ENCODE results near the gene ADCY4. TPM values are rescaled to one million over a fixed set of nuclear protein-coding genes. Genes with fewer than 3 reads are reported as not detected.

Gene ADCY4
- total RNA-seq, 1 experiment from 2014 or later, result 0.86 TPM

GRCh38 chr14:24308342-24309124, 26.3 kb downstream of the ADCY4 start:
- peak; percentile 28 for ATAC-seq

More at GRCh38 chr14:24308342-24309124, 26.3 kb downstream of the ADCY4 start:
- Histone ChIP-seq H3K79me2 (ENCODE audit: insufficient read depth, low read length) (no peaks in the 10 kb centered on the region), H2AFZ (ENCODE audit: low read depth, low read length, poor library complexity, severe bottlenecking) (no peak overlapping the region), H3K27ac (ENCODE audit: low read depth, low read length) (0 out of 2 replicates have a peak overlapping the region, but pooled peaks have one; percentile 19), H3K4me3 (replicated peaks in 1 of 2; ENCODE audit: low read depth in 1 of 2, low read length in 2 of 2) (no peak overlapping the region), H3K4me2 (ENCODE audit: low read length) (peak overlapping the region; percentile 57), H4K20me1 (ENCODE audit: insufficient read depth) (no peaks in the 10 kb centered on the region), H3K4me1 (ENCODE audit: control insufficient read depth in 1 of 2, insufficient read depth in 2 of 2, low read length in 2 of 2) (peaks cover 7 to 16% of the 10 kb centered on the region in 2 experiments), H3K27me3 (ENCODE audit: insufficient read depth, low read length) (no peaks in the 10 kb centered on the region), H3K9me2 (ENCODE audit: insufficient read depth) (no peaks in the 10 kb centered on the region), H3K9ac (ENCODE audit: low read length) (peak overlapping the region; percentile 29; the same call in 1 of the 2 replicates), H3K36me3 (ENCODE audit: control insufficient read depth in 1 of 2, insufficient read depth in 2 of 2, low read length in 2 of 2) (peaks cover 24 to 28% of the 10 kb centered on the region in 2 experiments; a peak in 3 of 4 replicates), H3K9me3 (ENCODE audit: control insufficient read depth in 1 of 2, insufficient read depth in 1 of 2, low read depth in 1 of 2, low read length in 2 of 2) (no peaks in the 10 kb centered on the region)
- TF ChIP-seq POLR2AphosphoS5 (IDR thresholded peaks at IDR 0.05; ENCODE audit: low read depth, low read length) (no peak), EZH2 (IDR thresholded peaks at IDR 0.05) (no peak), YY1 (IDR thresholded peaks at IDR 0.05; ENCODE audit: extremely low read depth, insufficient replicate concordance, low read depth, low read length) (no peak), RAD21 (IDR thresholded peaks at IDR 0.05; ENCODE audit: low read depth) (no peak), JUND (IDR thresholded peaks at IDR 0.05) (no peak), EZH2phosphoT487 (IDR thresholded peaks at IDR 0.05; ENCODE audit: borderline replicate concordance) (no peak), SP1 (IDR thresholded peaks at IDR 0.05; ENCODE audit: low read depth) (no peak), EGR1 (IDR thresholded peaks at IDR 0.05; ENCODE audit: low read depth) (no peak), FOSL1 (IDR thresholded peaks at IDR 0.05; ENCODE audit: low read depth) (no peak), CTCF (IDR thresholded peaks at IDR 0.05 in 2 of 3, conservative IDR thresholded peaks at IDR 0.05 in 1 of 3; ENCODE audit: borderline replicate concordance in 1 of 3, insufficient read depth in 1 of 3, low read depth in 2 of 3, low read length in 2 of 3) (no peak), CEBPB (IDR thresholded peaks at IDR 0.05; ENCODE audit: low read depth) (no peak), TCF7L2 (IDR thresholded peaks at IDR 0.05; ENCODE audit: borderline replicate concordance, extremely low read depth, insufficient read depth, insufficient read length) (no peak), ATF3 (IDR thresholded peaks at IDR 0.05) (no peak), SIN3A (IDR thresholded peaks at IDR 0.05; ENCODE audit: low read depth) (no peak), ELF1 (IDR thresholded peaks at IDR 0.05; ENCODE audit: borderline replicate concordance, low read depth) (no peak), REST (IDR thresholded peaks at IDR 0.05; ENCODE audit: low read depth) (no peak)
- intact Hi-C loops (cut with micrococcal nuclease), result no loop called here
- DNase-seq (ENCODE audit: low read depth, low spot score), result no peak
- no TSS peak for BruUV-seq (replicated peaks)
- ChIA-PET POLR2A (interaction anchor here (0.8 to 1.9 kb wide), 3 partner anchors 10 to 123 kb away, joined by 3 to 7 read pairs (median 4); partner anchors contain the start of gene TINF2), CTCF (interaction anchor here (0.6 to 3.3 kb wide), 23 partner anchors 8 to 250 kb away, joined by 3 to 59 read pairs (median 4); partner anchors contain the start of genes CHMP4A, DHRS1, MDP1 and NOP9), RAD21 (ENCODE audit: low non-redundant PET in 1 of 2, low total read pairs in 2 of 2, uncharacterized antibody in 2 of 2, unreplicated experiment in 2 of 2) (interaction anchor here in 1 of 2 experiments (1.0 kb wide), 2 partner anchors 123 to 250 kb away, joined by 3 read pairs; no protein-coding TSS in a partner anchor)
